ENCODE results near the gene FGF8. TPM values are rescaled to one million over a fixed set of nuclear protein-coding genes. Genes with fewer than 3 reads are reported as not detected.

The FGF8 gene
- total and polyA plus RNA-seq, 2 of the 13 experiments (the other 11 are each of a cell fraction or from before 2014, with no cell fraction given) = not detected

- TF ChIP-seq PRDM15 (CRISPR knock-in tag; IDR thresholded peaks at IDR 0.05) = no peak
- no peak for TF ChIP-seq CENPX (CRISPR knock-in tag; IDR thresholded peaks at IDR 0.05)
These were observed 7.7 kb downstream of the FGF8 start (continued) for GRCh38 chr10:101767966-101768790.

DNA sequence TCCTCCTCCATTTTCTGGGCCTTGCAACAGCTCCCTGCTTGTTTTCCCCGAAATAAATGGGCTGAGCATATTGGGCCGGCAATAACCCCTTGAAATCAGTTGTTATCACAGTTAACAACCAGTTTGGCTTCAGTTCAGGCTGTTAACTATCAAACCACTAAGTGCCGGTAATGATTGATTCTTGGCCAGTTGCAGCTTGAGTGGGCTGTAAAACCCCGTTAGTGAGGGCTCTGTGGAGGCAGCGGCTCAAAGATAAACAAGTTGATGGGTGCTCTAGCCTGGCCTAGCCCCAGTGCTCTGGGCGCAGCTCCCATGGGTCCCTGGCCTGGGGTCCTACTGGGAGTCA lies 8.3 kb downstream of the FGF8 start:
- no peaks in the 10 kb centered on the region for H3K4me1 ChIP-seq (ENCODE audit: insufficient read depth, low read length)
- in situ Hi-C loops (cut with HindIII; ENCODE audit: extremely low pct_ligation_motif_present, low pct_unique_long_range_greater_than_20kb) = no loop called here
- CTCF ChIA-PET (ENCODE audit: low intra/inter-chr PET ratio, low total read pairs) = no interaction called here
- no peaks in the 10 kb centered on the region for H3K9me3 ChIP-seq (ENCODE audit: low read length)
- H3K4me3 ChIP-seq (replicated peaks in 1 of 3; ENCODE audit: insufficient read depth in 1 of 3, low read depth in 2 of 3, low read length in 3 of 3) = no peak overlapping the region
- no peaks in the 10 kb centered on the region for H3K79me2 ChIP-seq (ENCODE audit: insufficient read depth, low read length)
- no peaks in the 10 kb centered on the region for H4K20me1 ChIP-seq (ENCODE audit: insufficient read depth, low read length)
- FAIRE-seq (no peak), DNase-seq (ENCODE audit: low spot score) (no peak), ATAC-seq (no peak)
- intact Hi-C loops (cut with micrococcal nuclease; ENCODE audit: unreplicated experiment) = no loop called here
- H3K9ac ChIP-seq (ENCODE audit: insufficient read depth, low read depth, low read length) = no peak overlapping the region
- no peak overlapping the region for H3K27ac ChIP-seq (ENCODE audit: extremely low read length, insufficient read depth, low read length)
- peaks cover 18 to 81% of the 10 kb centered on the region in 2 experiments for H3K27me3 ChIP-seq (ENCODE audit: control insufficient read depth in 1 of 2, insufficient read depth in 2 of 2, low read length in 2 of 2)
- no TSS peak for BruUV-seq (replicated peaks)
- WGBS (ENCODE audit: low lambda C conversion rate) = no CpG with 5 or more reads among the region's 6 CpGs
- no peaks in the 10 kb centered on the region for H3K36me3 ChIP-seq (replicated peaks in 1 of 2; ENCODE audit: control insufficient read depth in 1 of 2, insufficient read depth in 2 of 2, low read length in 2 of 2)
- TF ChIP-seq, protein P1, sequence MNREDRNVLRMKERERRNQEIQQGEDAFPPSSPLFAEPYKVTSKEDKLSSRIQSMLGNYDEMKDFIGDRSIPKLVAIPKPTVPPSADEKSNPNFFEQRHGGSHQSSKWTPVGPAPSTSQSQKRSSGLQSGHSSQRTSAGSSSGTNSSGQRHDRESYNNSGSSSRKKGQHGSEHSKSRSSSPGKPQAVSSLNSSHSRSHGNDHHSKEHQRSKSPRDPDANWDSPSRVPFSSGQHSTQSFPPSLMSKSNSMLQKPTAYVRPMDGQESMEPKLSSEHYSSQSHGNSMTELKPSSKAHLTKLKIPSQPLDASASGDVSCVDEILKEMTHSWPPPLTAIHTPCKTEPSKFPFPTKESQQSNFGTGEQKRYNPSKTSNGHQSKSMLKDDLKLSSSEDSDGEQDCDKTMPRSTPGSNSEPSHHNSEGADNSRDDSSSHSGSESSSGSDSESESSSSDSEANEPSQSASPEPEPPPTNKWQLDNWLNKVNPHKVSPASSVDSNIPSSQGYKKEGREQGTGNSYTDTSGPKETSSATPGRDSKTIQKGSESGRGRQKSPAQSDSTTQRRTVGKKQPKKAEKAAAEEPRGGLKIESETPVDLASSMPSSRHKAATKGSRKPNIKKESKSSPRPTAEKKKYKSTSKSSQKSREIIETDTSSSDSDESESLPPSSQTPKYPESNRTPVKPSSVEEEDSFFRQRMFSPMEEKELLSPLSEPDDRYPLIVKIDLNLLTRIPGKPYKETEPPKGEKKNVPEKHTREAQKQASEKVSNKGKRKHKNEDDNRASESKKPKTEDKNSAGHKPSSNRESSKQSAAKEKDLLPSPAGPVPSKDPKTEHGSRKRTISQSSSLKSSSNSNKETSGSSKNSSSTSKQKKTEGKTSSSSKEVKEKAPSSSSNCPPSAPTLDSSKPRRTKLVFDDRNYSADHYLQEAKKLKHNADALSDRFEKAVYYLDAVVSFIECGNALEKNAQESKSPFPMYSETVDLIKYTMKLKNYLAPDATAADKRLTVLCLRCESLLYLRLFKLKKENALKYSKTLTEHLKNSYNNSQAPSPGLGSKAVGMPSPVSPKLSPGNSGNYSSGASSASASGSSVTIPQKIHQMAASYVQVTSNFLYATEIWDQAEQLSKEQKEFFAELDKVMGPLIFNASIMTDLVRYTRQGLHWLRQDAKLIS (CRISPR knock-in tag; IDR thresholded peaks at IDR 0.05) = no peak
- TF ChIP-seq ETV6 (CRISPR knock-in tag; conservative IDR thresholded peaks at IDR 0.05) (no peak), ZFY (CRISPR knock-in tag; IDR thresholded peaks at IDR 0.05) (no peak), HMGA1 (CRISPR knock-in tag; conservative IDR thresholded peaks at IDR 0.05) (no peak)
- POLR2A ChIA-PET = no interaction called here
- no peak overlapping the region for H2AFZ ChIP-seq (ENCODE audit: low read length)
- H3K4me2 ChIP-seq (ENCODE audit: low read depth, low read length) = no peak overlapping the region
